ENCODE data around the gene NCK2. TPM values are rescaled to one million over a fixed set of nuclear protein-coding genes. Genes with fewer than 3 reads are reported as not detected.

NCK2 gene
- total and polyA plus RNA-seq, 10 of the 15 experiments (the other 5 are each of a cell fraction or from before 2014, with no cell fraction given): 1.2 to 30.9 (median 14.1) TPM

GRCh38 chr2:105869341-105869740 is 124.6 kb downstream of the NCK2 start:
- Histone ChIP-seq H3K9ac (ENCODE audit: control insufficient read depth, insufficient read depth, low read length) (no peak overlapping the region), H3K79me2 (ENCODE audit: control insufficient read depth, insufficient read depth, low read length) (peaks cover 19% of the 10 kb centered on the region), H3K36me3 (ENCODE audit: control insufficient read depth in 2 of 2, insufficient read depth in 2 of 2, low read length in 1 of 2) (peaks cover 0 to 3% of the 10 kb centered on the region in 2 experiments; a peak in 3 of 4 replicates), H3K27me3 (replicated peaks in 1 of 2; ENCODE audit: control insufficient read depth in 2 of 2, insufficient read depth in 2 of 2, low read length in 1 of 2) (no peaks in the 10 kb centered on the region), H3K27ac (ENCODE audit: control insufficient read depth, insufficient read depth) (no peak overlapping the region), H4K20me1 (ENCODE audit: control insufficient read depth, insufficient read depth) (no peaks in the 10 kb centered on the region), H3K4me1 (ENCODE audit: control insufficient read depth, insufficient read depth, low read length) (peaks cover 17% of the 10 kb centered on the region), H3K9me3 (replicated peaks; ENCODE audit: control insufficient read depth, insufficient read depth, low read length) (no peaks in the 10 kb centered on the region), H3K4me3 (no peak overlapping the region), H2AFZ (ENCODE audit: control insufficient read depth, low read depth, low read length) (no peak overlapping the region), H3K4me2 (ENCODE audit: control insufficient read depth, insufficient read depth) (no peak overlapping the region)
- RAD21 ChIA-PET (ENCODE audit: unreplicated experiment): no interaction called here
- in situ Hi-C loops (cut with MboI): no loop called here
- WGBS (ENCODE audit: insufficient coverage, insufficient replicate concordance, low lambda C conversion rate, missing lambda C conversion rate): 92% methylated on average over 12 of the region's 13 CpGs
- DNase-seq (ENCODE audit: low read depth, low spot score) (no peak), ATAC-seq (no peak), FAIRE-seq (no peak)
- no TSS peak for BruUV-seq (replicated peaks)
- POLR2A ChIA-PET: no interaction called here
- intact Hi-C loops (cut with micrococcal nuclease; ENCODE audit: unreplicated experiment): no loop called here
- CTCF ChIA-PET: interaction anchor here (1.1 kb wide), 1 partner anchor 71 kb away, joined by 3 read pairs; no protein-coding TSS in a partner anchor
- SMC1A ChIA-PET (ENCODE audit: uncharacterized antibody, unreplicated experiment): no interaction called here
- TF ChIP-seq SPI1 (IDR thresholded peaks at IDR 0.05; ENCODE audit: borderline replicate concordance, insufficient read depth, low read depth, low read length) (no peak), NFXL1 (IDR thresholded peaks at IDR 0.05; ENCODE audit: borderline replicate concordance) (no peak), STAT3 (IDR thresholded peaks at IDR 0.05; ENCODE audit: low read depth, low read length) (no peak), NBN (IDR thresholded peaks at IDR 0.05) (no peak), SMAD1 (IDR thresholded peaks at IDR 0.05; ENCODE audit: low read depth, partially characterized antibody) (no peak), RB1 (IDR thresholded peaks at IDR 0.05; ENCODE audit: borderline replicate concordance) (no peak), DPF2 (IDR thresholded peaks at IDR 0.05) (no peak)

- H3K9ac ChIP-seq (ENCODE audit: control insufficient read depth, insufficient read depth, low read length): no peak overlapping the region
- H3K27me3 ChIP-seq (replicated peaks in 1 of 2; ENCODE audit: control insufficient read depth in 2 of 2, insufficient read depth in 2 of 2, low read length in 1 of 2): no peaks in the 10 kb centered on the region
- CTCF ChIA-PET: interaction anchor here (1.1 kb wide), 1 partner anchor 72 kb away, joined by 3 read pairs; no protein-coding TSS in a partner anchor
- no TSS peak for BruUV-seq (replicated peaks)
- H3K36me3 ChIP-seq (ENCODE audit: control insufficient read depth in 2 of 2, insufficient read depth in 2 of 2, low read length in 1 of 2): peaks cover 0 to 3% of the 10 kb centered on the region in 2 experiments; a peak in 3 of 4 replicates
- H3K9me3 ChIP-seq (replicated peaks; ENCODE audit: control insufficient read depth, insufficient read depth, low read length): no peaks in the 10 kb centered on the region
- POLR2A ChIA-PET: no interaction called here
- TF ChIP-seq ZBTB40 (IDR thresholded peaks at IDR 0.05; ENCODE audit: borderline replicate concordance): no peak
- in situ Hi-C loops (cut with MboI): no loop called here
- 63% methylated on average over 4 of the region's 4 CpGs for WGBS (ENCODE audit: insufficient coverage, insufficient replicate concordance, low lambda C conversion rate, missing lambda C conversion rate)
- FAIRE-seq (no peak), DNase-seq (ENCODE audit: low read depth, low spot score) (no peak), ATAC-seq (no peak)
- peaks cover 19% of the 10 kb centered on the region for H3K79me2 ChIP-seq (ENCODE audit: control insufficient read depth, insufficient read depth, low read length)
- SMC1A ChIA-PET (ENCODE audit: uncharacterized antibody, unreplicated experiment): no interaction called here
- no peak overlapping the region for H3K27ac ChIP-seq (ENCODE audit: control insufficient read depth, insufficient read depth)
- no peak overlapping the region for H3K4me2 ChIP-seq (ENCODE audit: control insufficient read depth, insufficient read depth)
- intact Hi-C loops (cut with micrococcal nuclease; ENCODE audit: unreplicated experiment): loop anchor here (5.0 kb wide), 2 partner anchors 73 to 123 kb away; no protein-coding TSS in a partner anchor
- no peak overlapping the region for H3K4me3 ChIP-seq
- H3K4me1 ChIP-seq (ENCODE audit: control insufficient read depth, insufficient read depth, low read length): peaks cover 24% of the 10 kb centered on the region
- RAD21 ChIA-PET (ENCODE audit: unreplicated experiment): no interaction called here
- H4K20me1 ChIP-seq (ENCODE audit: control insufficient read depth, insufficient read depth): no peaks in the 10 kb centered on the region
- H2AFZ ChIP-seq (ENCODE audit: control insufficient read depth, low read depth, low read length): no peak overlapping the region
Observed at GRCh38 chr2:105870062-105870461, 125.3 kb downstream of the NCK2 start.

All from GM12878 (cell line).